GM12874 (cell line): ENCODE measurements around the gene PRR5L.

Experiments
- CTCF ChIP-seq: IDR thresholded peaks from 2 replicates; pipeline ENCODE4 v1.5.1; 2011; ENCODE audit warnings: low read depth, mild to moderate bottlenecking, control low read depth, low read length, moderate library complexity; ENCODE audit not compliant: insufficient read depth

The PRR5L gene

GRCh38 chr11:36449561-36450096 is 153.5 kb downstream of the PRR5L start:
- TF ChIP-seq CTCF, result no peak

- TF ChIP-seq CTCF, result no peak
These were observed 154.1 kb downstream of the PRR5L start for GRCh38 chr11:36450110-36450572.

GRCh38 chr11:36451045-36451444 is 155.0 kb downstream of the PRR5L start:
- no peak for TF ChIP-seq CTCF

GRCh38 chr11:36451681-36452080 is 155.6 kb downstream of the PRR5L start:
- no peak for TF ChIP-seq CTCF

GRCh38 chr11:36452236-36452940 is 156.3 kb downstream of the PRR5L start:
- no peak for TF ChIP-seq CTCF

GRCh38 chr11:36452961-36453360 is 156.9 kb downstream of the PRR5L start:
- no peak for TF ChIP-seq CTCF

GRCh38 chr11:36453678-36454077 is 157.6 kb downstream of the PRR5L start:
- no peak for TF ChIP-seq CTCF
